Measurements from ENCODE around the gene GRWD1.

GRWD1 gene
- total RNA-seq = 21.8 to 32.6 (median 27.6) reads per million in 4 donors

- DNase-seq = peak; percentile 88 to 97 (median 94)
These were observed at the start of gene GRWD1 for GRCh38 chr19:48445606-48446481. TSS of gene GRWD1 (plus strand) at chr19:48445983. CDS start at chr19:48446006, 23 bp downstream.

- no peak for DNase-seq
These were observed 49.6 kb upstream of the GRWD1 start for GRCh38 chr19:48396016-48396823.

- no peak for DNase-seq
These were observed 49.0 kb upstream of the GRWD1 start for GRCh38 chr19:48396824-48397176.

DNA sequence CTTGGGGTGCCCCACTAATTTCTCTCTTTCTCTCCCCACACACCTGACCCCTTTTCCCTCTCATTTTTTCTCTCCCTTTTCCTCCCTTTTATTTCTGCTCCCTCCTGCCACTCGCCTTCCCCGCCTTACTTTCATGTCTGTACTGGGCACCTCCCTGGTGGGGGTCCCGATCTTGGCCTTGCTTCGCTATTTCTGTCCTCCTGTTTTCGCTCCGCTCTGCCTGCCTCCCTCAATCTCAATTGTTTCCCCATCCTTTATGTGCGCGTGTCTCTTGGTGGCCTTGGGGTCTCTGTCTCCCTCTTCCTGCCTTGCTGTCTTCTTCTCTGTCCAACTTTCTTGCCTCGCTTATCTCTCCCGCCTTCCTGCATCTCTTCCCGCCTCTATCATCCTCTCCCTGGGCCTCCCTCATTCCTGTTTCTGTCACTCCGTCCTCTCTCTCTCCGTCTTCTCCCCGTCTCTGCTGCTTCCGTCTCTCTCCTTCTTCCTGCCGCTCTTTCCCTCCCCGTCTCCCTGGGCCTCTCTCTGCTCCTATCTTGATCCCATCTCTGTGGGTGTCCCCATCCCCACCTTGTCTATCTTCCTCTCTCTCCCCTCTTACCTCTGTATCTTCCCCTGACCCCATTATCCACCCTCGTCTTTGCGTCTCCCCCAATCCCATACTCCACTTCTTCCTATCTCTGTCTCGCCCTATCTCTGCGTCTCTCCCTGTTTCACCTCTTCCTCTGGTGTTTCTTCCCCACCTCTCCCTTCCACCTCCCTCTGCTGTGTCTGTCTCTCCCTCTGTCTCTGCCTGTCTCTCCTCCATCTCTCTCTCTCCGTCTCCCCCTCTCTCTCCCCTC is 48.3 kb upstream of the GRWD1 start:
- DNase-seq = no peak

DNA sequence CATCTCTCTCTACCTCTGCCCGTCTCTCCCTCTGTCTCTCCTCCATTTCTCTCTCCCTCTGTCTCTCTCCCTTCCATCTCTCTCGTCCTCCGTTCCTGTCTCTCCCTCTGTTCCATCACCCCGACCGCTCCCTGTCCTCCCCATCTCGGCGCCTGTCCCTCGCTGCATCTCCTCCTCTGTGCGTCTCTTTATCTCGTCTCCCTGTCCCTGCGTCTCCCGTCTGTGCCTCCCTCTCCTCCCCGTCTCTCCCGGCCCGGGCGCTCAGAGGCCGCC is 47.7 kb upstream of the GRWD1 start:
- no peak for DNase-seq

- peak; percentile 71 to 91 (median 76) for DNase-seq
These were observed 47.2 kb upstream of the GRWD1 start for GRCh38 chr19:48398375-48399235.

GRCh38 chr19:48400018-48400742 is 45.6 kb upstream of the GRWD1 start:
- peak in 1 of 5 donors; percentile 29 for DNase-seq

- no peak for DNase-seq
These were observed 44.5 kb upstream of the GRWD1 start for GRCh38 chr19:48401287-48401686.

- DNase-seq = peak in 2 of 5 donors; percentile 21 to 50
These were observed 42.2 kb upstream of the GRWD1 start for GRCh38 chr19:48403606-48404005.

GRCh38 chr19:48405010-48405659 is 40.6 kb upstream of the GRWD1 start:
- DNase-seq = no peak

DNA sequence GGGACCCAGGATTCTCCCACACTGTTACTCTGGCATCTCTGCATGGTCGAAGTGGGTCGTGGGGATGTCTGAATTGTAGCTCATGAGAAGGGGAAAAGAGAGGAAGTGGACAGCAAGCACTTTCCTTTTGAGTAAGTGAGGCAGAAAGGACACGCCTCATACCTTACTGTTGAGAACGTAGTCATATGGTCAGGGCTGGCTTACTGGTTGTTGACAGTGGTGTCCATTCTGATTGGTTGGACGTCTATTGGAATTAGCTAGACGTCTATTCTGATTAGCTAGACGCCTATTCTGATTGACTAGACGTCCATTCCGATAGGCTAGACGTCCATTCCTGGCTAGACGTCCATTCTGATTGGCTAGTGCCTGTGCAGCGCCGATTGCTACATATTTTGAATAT is 39.9 kb upstream of the GRWD1 start:
- DNase-seq = no peak

GRCh38 chr19:48413879-48414587 is 31.8 kb upstream of the GRWD1 start:
- DNase-seq = no peak

GRCh38 chr19:48415395-48415794 is 30.4 kb upstream of the GRWD1 start:
- peak; percentile 63 to 82 (median 74) for DNase-seq

DNA sequence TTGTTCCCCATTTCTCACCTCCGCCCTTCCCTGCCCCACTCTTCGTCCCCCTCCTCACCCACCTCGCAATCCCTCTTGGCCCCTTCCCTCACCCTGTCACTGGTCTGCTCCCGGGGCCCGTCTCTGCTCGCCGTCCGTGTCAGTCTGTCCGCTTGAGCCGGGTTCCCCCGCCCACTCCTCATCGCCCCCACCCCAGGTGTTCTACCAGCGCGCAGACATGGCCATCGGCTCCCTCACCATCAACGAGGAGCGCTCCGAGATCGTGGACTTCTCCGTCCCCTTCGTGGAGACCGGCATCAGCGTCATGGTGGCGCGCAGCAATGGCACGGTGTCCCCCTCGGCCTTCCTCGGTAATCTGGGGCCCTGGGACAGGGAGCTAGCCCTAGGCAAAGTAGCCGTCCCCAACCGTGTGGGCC is 30.0 kb upstream of the GRWD1 start:
- DNase-seq = no peak

GRCh38 chr19:48417421-48417820 is 28.4 kb upstream of the GRWD1 start:
- DNase-seq = no peak

GRCh38 chr19:48418317-48419064 is 27.3 kb upstream of the GRWD1 start:
- DNase-seq = no peak

- DNase-seq = peak; percentile 36 to 66 (median 59)
These were observed 26.4 kb upstream of the GRWD1 start for GRCh38 chr19:48419158-48419920.

- DNase-seq = no peak
These were observed 24.2 kb upstream of the GRWD1 start for GRCh38 chr19:48421548-48421947.

Data from T-helper 1 cell (primary cell).